ENCODE data around the gene DUSP8. TPM values are rescaled to one million over a fixed set of nuclear protein-coding genes. Genes with fewer than 3 reads are reported as not detected.

The DUSP8 gene
- total RNA-seq, 1 donor from 2014 or later, result 7.7 TPM

DNA sequence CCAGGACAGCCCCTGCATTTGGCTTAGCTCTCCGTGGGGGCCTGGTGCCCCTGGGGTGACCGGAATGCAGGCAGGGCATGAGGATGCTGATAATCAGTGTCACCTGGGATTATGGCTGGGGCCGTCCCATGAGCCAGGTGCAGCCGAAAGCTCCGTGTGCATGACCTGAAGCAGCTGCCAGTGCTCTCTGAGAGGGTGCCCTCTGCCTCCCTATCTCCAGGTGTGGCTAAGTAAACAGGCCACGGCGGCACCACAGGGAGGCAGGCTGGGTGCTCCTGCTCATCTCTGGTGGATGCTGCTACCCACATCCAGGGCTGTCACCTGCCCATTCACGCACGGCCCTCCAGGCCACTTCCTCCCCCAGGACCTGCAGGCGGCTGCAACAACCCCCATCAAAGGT lies 29.8 kb downstream of the DUSP8 start:
- intact Hi-C loops (cut with micrococcal nuclease), result no loop called here
- no peak for DNase-seq

GRCh38 chr11:1541474-1542204 lies 30.4 kb downstream of the DUSP8 start:
- ATAC-seq (peak; percentile 43), DNase-seq (no peak)
- intact Hi-C loops (cut with micrococcal nuclease), result no loop called here

More for the DNA sequence above, 29.8 kb downstream of the DUSP8 start:
- ATAC-seq, result no peak

- DNase-seq (no peak), ATAC-seq (no peak)
- intact Hi-C loops (cut with micrococcal nuclease), result no loop called here
Observed at GRCh38 chr11:1540074-1540473, 32.0 kb downstream of the DUSP8 start.

- intact Hi-C loops (cut with micrococcal nuclease), result no loop called here
- no peak for ATAC-seq
- DNase-seq, result no peak
Observed at GRCh38 chr11:1538153-1538552, 33.9 kb downstream of the DUSP8 start.

- intact Hi-C loops (cut with micrococcal nuclease), result no loop called here
- ATAC-seq (peak; percentile 15), DNase-seq (peak; percentile 54)
Observed at GRCh38 chr11:1536065-1536843, 35.8 kb downstream of the DUSP8 start.

DNA sequence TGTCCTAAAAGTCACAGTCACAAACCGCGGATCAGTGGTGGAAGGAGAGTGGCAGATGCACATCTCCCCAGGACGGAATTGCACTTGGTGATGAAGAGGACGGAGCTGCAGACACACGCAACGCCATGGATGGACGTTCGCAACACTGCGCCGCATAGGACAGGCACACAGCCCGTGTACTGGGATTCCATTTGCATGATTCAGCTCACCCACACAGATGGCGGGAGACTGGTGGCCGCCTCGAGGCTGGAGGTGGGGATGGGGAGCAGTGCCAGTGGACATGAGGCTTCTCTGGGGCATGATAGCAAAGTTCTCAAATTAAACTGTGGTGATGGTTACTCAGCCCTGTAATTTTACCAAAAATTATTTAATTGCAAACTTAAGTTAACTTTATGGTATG lies 37.4 kb downstream of the DUSP8 start:
- ATAC-seq, result no peak
- intact Hi-C loops (cut with micrococcal nuclease), result no loop called here
- peak; percentile 41 for DNase-seq

- intact Hi-C loops (cut with micrococcal nuclease), result no loop called here
- no peak for DNase-seq
- no peak for ATAC-seq
Observed at GRCh38 chr11:1534171-1534570, 37.9 kb downstream of the DUSP8 start.

DNA sequence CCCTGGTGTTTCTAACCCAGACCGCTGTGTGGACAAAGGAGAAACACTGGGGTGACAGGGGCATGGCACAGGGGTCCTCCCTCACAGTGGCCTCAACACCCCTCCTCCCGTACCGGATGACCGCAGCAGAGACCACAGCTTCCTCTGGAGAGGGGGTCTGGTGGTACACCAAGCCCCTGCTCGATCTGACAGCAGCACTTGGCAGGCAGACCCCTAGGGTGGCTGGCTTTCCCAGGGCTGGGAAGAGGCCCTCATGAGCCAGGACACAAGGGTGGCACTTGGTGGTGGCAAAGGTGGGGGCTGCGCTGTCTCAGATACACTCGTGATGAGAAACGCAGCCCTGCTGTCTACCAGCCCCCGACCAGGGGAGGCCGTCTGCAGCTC lies 38.7 kb downstream of the DUSP8 start:
- DNase-seq, result no peak
- ATAC-seq, result no peak
- intact Hi-C loops (cut with micrococcal nuclease), result no loop called here

GRCh38 chr11:1532606-1533341 lies 39.3 kb downstream of the DUSP8 start:
- intact Hi-C loops (cut with micrococcal nuclease), result no loop called here
- ATAC-seq (peak; percentile 2), DNase-seq (peak; percentile 32)

DNA sequence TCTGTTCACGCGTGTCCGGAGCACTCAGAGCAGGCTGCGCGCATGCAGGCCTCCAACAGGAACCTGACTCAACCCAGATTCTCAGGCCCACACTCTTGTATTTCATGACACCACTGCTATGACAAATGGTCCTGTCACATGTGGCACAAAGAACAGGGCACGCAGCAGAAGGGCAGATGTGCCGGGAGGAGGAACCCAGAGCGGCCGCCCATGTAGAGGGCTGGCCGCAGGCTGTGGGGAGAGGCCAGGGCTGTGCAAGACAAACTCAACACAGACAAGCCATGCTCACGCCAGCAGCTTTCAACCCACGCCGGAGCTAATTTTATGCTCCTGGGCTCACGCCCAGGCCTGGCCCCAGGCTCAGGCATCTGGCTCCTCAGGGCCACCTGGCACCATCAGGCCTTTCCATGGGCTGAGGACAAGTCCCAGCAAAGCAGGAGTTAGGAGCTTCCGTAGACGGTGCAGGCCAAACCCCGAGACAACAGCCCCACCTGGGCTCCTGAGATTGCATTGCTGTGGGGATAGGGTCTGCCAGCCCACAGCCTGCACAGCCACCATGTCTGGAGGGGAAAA lies 40.0 kb downstream of the DUSP8 start:
- peak; percentile 88 for DNase-seq
- intact Hi-C loops (cut with micrococcal nuclease), result no loop called here
- peak; percentile 89 for ATAC-seq

GRCh38 chr11:1531449-1532013 lies 40.5 kb downstream of the DUSP8 start:
- ATAC-seq, result peak; percentile 63
- intact Hi-C loops (cut with micrococcal nuclease), result no loop called here
- DNase-seq, result peak; percentile 31

- ATAC-seq, result no peak
- no peak for DNase-seq
- intact Hi-C loops (cut with micrococcal nuclease), result no loop called here
Observed at GRCh38 chr11:1530686-1531448, 41.2 kb downstream of the DUSP8 start.

DNA sequence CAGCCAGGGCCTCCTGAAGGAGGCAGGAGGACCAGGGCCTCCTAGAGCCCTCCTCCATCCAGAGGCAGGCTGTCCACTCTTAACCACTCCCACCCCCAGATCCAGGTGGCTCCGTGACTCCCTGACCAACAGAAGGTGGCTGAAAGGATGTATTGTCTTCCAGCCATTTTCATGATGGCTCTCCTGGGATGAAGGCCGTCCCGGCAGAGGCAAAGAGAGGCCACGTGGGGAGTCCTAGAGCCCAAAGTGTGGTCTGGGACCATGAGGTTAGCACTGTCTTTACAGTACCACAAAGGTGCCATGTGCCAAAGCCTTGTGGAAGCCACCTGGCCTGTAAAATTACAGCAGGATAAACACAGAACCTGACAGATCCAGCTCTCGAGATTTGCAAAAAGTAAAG lies 42.3 kb downstream of the DUSP8 start:
- DNase-seq (no peak), ATAC-seq (no peak)
- intact Hi-C loops (cut with micrococcal nuclease), result no loop called here

GRCh38 chr11:1529286-1529685 lies 42.8 kb downstream of the DUSP8 start:
- intact Hi-C loops (cut with micrococcal nuclease), result no loop called here
- DNase-seq, result no peak
- ATAC-seq, result no peak

DNA sequence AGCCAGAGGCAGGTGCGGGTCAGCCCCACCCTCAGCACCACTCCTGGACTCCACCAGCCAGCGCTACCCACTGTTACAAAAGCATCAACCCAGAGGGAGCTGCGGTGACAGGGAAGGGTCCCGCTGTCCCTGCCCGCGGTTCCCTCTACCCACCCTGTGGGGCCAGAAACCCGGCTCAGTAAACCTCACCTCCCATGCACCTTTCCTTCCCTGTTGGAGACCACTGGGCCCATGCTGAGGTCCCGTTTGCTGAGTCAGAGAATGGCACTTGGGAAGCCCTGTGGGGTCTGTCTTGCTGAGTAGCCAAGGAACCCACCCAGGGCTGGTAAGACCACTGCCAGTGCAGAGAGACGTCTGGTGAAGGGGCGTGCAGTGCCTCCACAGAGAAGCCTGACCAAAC lies 43.4 kb downstream of the DUSP8 start:
- DNase-seq (no peak), ATAC-seq (no peak)
- intact Hi-C loops (cut with micrococcal nuclease), result no loop called here

GRCh38 chr11:1526785-1527184 lies 45.3 kb downstream of the DUSP8 start:
- intact Hi-C loops (cut with micrococcal nuclease), result no loop called here
- DNase-seq (no peak), ATAC-seq (no peak)

DNA sequence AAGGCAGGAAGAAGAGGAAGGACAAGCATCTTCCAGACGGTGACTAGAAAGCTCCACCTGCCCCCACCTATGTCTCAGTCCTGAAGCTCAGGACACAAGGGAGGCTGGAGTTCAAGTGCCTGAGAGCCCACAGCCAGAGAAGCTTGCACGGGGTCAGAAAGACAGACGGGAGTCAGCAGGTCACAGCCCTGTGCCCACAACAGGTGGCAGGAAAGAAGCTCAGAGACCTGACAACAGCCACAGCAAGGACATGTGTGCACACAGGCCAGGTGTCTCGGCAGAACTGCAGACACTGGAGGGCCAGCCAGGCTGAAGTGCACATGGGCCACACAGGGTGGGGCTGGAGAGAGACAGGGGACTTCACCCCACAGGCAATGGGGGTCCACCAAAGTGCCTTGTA lies 48.3 kb downstream of the DUSP8 start:
- ATAC-seq (no peak), DNase-seq (no peak)
- intact Hi-C loops (cut with micrococcal nuclease), result no loop called here

DNA sequence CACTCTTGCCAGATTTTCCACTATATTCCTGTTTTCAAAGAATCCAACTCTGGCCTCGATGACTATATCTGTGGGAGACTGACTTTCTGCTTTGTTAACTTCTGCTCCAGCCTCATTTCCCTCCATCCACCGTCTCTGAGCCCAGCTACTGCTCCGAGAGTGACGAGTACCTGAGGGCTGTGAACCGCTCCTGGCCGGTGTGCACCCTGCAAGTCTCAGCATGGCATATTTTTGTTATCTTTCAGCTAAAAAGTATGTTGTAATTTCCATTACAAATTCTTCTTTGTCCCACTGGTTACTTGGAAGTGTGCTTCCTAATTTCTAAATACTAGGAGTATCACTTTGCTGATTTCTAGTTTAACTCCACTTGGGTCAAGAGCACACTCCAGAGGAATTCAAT lies 49.0 kb downstream of the DUSP8 start:
- DNase-seq, result no peak
- intact Hi-C loops (cut with micrococcal nuclease), result no loop called here
- no peak for ATAC-seq

- intact Hi-C loops (cut with micrococcal nuclease), result no loop called here
- ATAC-seq (no peak), DNase-seq (no peak)
Observed at GRCh38 chr11:1522081-1522424, 50.0 kb downstream of the DUSP8 start.
